ENCODE data around the gene SREBF1.

Gene SREBF1

GRCh38 chr17:17781591-17782496, 54.9 kb downstream of the SREBF1 start:
- H3K4me1 ChIP-seq (ENCODE audit: control insufficient read depth in 2 of 2, insufficient read depth in 2 of 2, low read length in 2 of 2), result peaks cover 27 to 29% of the 10 kb centered on the region in 2 donors
- H3K36me3 ChIP-seq (ENCODE audit: control insufficient read depth in 2 of 2, insufficient read depth in 2 of 2, low read length in 2 of 2), result no peaks in the 10 kb centered on the region
- H3K27me3 ChIP-seq (ENCODE audit: control insufficient read depth in 2 of 2, insufficient read depth in 2 of 2, low read length in 2 of 2), result no peaks in the 10 kb centered on the region
- peak overlapping the region; percentile 32 to 42 for H3K9ac ChIP-seq (ENCODE audit: low read depth in 1 of 2, low read length in 2 of 2)
- peak overlapping the region in 1 of 2 donors; percentile 42 for H3K4me3 ChIP-seq (ENCODE audit: low read length in 2 of 2)
- no peaks in the 10 kb centered on the region for H3K9me3 ChIP-seq (ENCODE audit: control insufficient read depth in 2 of 2, low read length in 2 of 2)
- peak overlapping the region; percentile 34 to 58 for H3K27ac ChIP-seq (ENCODE audit: low read depth in 2 of 2, low read length in 2 of 2)

GRCh38 chr17:17780922-17781590, 55.7 kb downstream of the SREBF1 start:
- Histone ChIP-seq H3K9me3 (ENCODE audit: control insufficient read depth in 2 of 2, low read length in 2 of 2) (no peaks in the 10 kb centered on the region), H3K36me3 (ENCODE audit: control insufficient read depth in 2 of 2, insufficient read depth in 2 of 2, low read length in 2 of 2) (no peaks in the 10 kb centered on the region), H3K9ac (ENCODE audit: low read depth in 1 of 2, low read length in 2 of 2) (no peak overlapping the region), H3K4me3 (ENCODE audit: low read length in 2 of 2) (peak overlapping the region in 1 of 2 donors; percentile 42), H3K27me3 (ENCODE audit: control insufficient read depth in 2 of 2, insufficient read depth in 2 of 2, low read length in 2 of 2) (no peaks in the 10 kb centered on the region), H3K4me1 (ENCODE audit: control insufficient read depth in 2 of 2, insufficient read depth in 2 of 2, low read length in 2 of 2) (peaks cover 27 to 29% of the 10 kb centered on the region in 2 donors), H3K27ac (ENCODE audit: low read depth in 2 of 2, low read length in 2 of 2) (peak overlapping the region; percentile 34 to 58)

- Histone ChIP-seq H3K9me3 (ENCODE audit: control insufficient read depth in 2 of 2, low read length in 2 of 2) (no peaks in the 10 kb centered on the region), H3K4me1 (ENCODE audit: control insufficient read depth in 2 of 2, insufficient read depth in 2 of 2, low read length in 2 of 2) (peaks cover 28 to 31% of the 10 kb centered on the region in 2 donors), H3K27ac (ENCODE audit: low read depth in 2 of 2, low read length in 2 of 2) (peak overlapping the region; percentile 61 to 71), H3K36me3 (ENCODE audit: control insufficient read depth in 2 of 2, insufficient read depth in 2 of 2, low read length in 2 of 2) (no peaks in the 10 kb centered on the region), H3K9ac (ENCODE audit: low read depth in 1 of 2, low read length in 2 of 2) (no peak overlapping the region), H3K27me3 (ENCODE audit: control insufficient read depth in 2 of 2, insufficient read depth in 2 of 2, low read length in 2 of 2) (no peaks in the 10 kb centered on the region), H3K4me3 (ENCODE audit: low read length in 2 of 2) (no peak overlapping the region)
These were observed 57.7 kb downstream of the SREBF1 start for GRCh38 chr17:17779015-17779611.

- no peaks in the 10 kb centered on the region for H3K27me3 ChIP-seq (ENCODE audit: control insufficient read depth in 2 of 2, insufficient read depth in 2 of 2, low read length in 2 of 2)
- peaks cover 23 to 27% of the 10 kb centered on the region in 2 donors for H3K4me1 ChIP-seq (ENCODE audit: control insufficient read depth in 2 of 2, insufficient read depth in 2 of 2, low read length in 2 of 2)
- H3K36me3 ChIP-seq (ENCODE audit: control insufficient read depth in 2 of 2, insufficient read depth in 2 of 2, low read length in 2 of 2), result no peaks in the 10 kb centered on the region
- H3K9ac ChIP-seq (ENCODE audit: low read depth in 1 of 2, low read length in 2 of 2), result no peak overlapping the region
- H3K27ac ChIP-seq (ENCODE audit: low read depth in 2 of 2, low read length in 2 of 2), result peak overlapping the region; percentile 61 to 71
- no peak overlapping the region for H3K4me3 ChIP-seq (ENCODE audit: low read length in 2 of 2)
- no peaks in the 10 kb centered on the region for H3K9me3 ChIP-seq (ENCODE audit: control insufficient read depth in 2 of 2, low read length in 2 of 2)
These were observed 58.3 kb downstream of the SREBF1 start for GRCh38 chr17:17778308-17779014.

GRCh38 chr17:17776889-17777288, 59.9 kb downstream of the SREBF1 start:
- Histone ChIP-seq H3K9me3 (ENCODE audit: control insufficient read depth in 2 of 2, low read length in 2 of 2) (no peaks in the 10 kb centered on the region), H3K9ac (ENCODE audit: low read depth in 1 of 2, low read length in 2 of 2) (no peak overlapping the region), H3K4me1 (ENCODE audit: control insufficient read depth in 2 of 2, insufficient read depth in 2 of 2, low read length in 2 of 2) (peaks cover 21 to 23% of the 10 kb centered on the region in 2 donors), H3K27me3 (ENCODE audit: control insufficient read depth in 2 of 2, insufficient read depth in 2 of 2, low read length in 2 of 2) (no peaks in the 10 kb centered on the region), H3K36me3 (ENCODE audit: control insufficient read depth in 2 of 2, insufficient read depth in 2 of 2, low read length in 2 of 2) (no peaks in the 10 kb centered on the region), H3K27ac (ENCODE audit: low read depth in 2 of 2, low read length in 2 of 2) (no peak overlapping the region), H3K4me3 (ENCODE audit: low read length in 2 of 2) (no peak overlapping the region)

- Histone ChIP-seq H3K4me1 (ENCODE audit: control insufficient read depth in 2 of 2, insufficient read depth in 2 of 2, low read length in 2 of 2) (peaks cover 15 to 18% of the 10 kb centered on the region in 2 donors), H3K4me3 (ENCODE audit: low read length in 2 of 2) (peak overlapping the region in 1 of 2 donors; percentile 32), H3K36me3 (ENCODE audit: control insufficient read depth in 2 of 2, insufficient read depth in 2 of 2, low read length in 2 of 2) (no peaks in the 10 kb centered on the region), H3K27ac (ENCODE audit: low read depth in 2 of 2, low read length in 2 of 2) (peak overlapping the region; percentile 71 to 87), H3K9ac (ENCODE audit: low read depth in 1 of 2, low read length in 2 of 2) (peak overlapping the region; percentile 32 to 63), H3K9me3 (ENCODE audit: control insufficient read depth in 2 of 2, low read length in 2 of 2) (no peaks in the 10 kb centered on the region), H3K27me3 (ENCODE audit: control insufficient read depth in 2 of 2, insufficient read depth in 2 of 2, low read length in 2 of 2) (no peaks in the 10 kb centered on the region)
These were observed 62.5 kb downstream of the SREBF1 start for GRCh38 chr17:17774009-17774881.

- no peak overlapping the region for H3K27ac ChIP-seq (ENCODE audit: low read depth in 2 of 2, low read length in 2 of 2)
- no peak overlapping the region for H3K4me3 ChIP-seq (ENCODE audit: low read length in 2 of 2)
- no peaks in the 10 kb centered on the region for H3K9me3 ChIP-seq (ENCODE audit: control insufficient read depth in 2 of 2, low read length in 2 of 2)
- H3K4me1 ChIP-seq (ENCODE audit: control insufficient read depth in 2 of 2, insufficient read depth in 2 of 2, low read length in 2 of 2), result peaks cover 7 to 12% of the 10 kb centered on the region in 2 donors
- H3K36me3 ChIP-seq (ENCODE audit: control insufficient read depth in 2 of 2, insufficient read depth in 2 of 2, low read length in 2 of 2), result no peaks in the 10 kb centered on the region
- H3K9ac ChIP-seq (ENCODE audit: low read depth in 1 of 2, low read length in 2 of 2), result no peak overlapping the region
- H3K27me3 ChIP-seq (ENCODE audit: control insufficient read depth in 2 of 2, insufficient read depth in 2 of 2, low read length in 2 of 2), result no peaks in the 10 kb centered on the region
These were observed 64.6 kb downstream of the SREBF1 start for GRCh38 chr17:17772231-17772630.

GRCh38 chr17:17771498-17772201, 65.1 kb downstream of the SREBF1 start:
- H3K9ac ChIP-seq (ENCODE audit: low read depth in 1 of 2, low read length in 2 of 2), result no peak overlapping the region
- H3K9me3 ChIP-seq (ENCODE audit: control insufficient read depth in 2 of 2, low read length in 2 of 2), result no peaks in the 10 kb centered on the region
- no peak overlapping the region for H3K27ac ChIP-seq (ENCODE audit: low read depth in 2 of 2, low read length in 2 of 2)
- no peaks in the 10 kb centered on the region for H3K36me3 ChIP-seq (ENCODE audit: control insufficient read depth in 2 of 2, insufficient read depth in 2 of 2, low read length in 2 of 2)
- H3K4me3 ChIP-seq (ENCODE audit: low read length in 2 of 2), result no peak overlapping the region
- peaks cover 7 to 12% of the 10 kb centered on the region in 2 donors for H3K4me1 ChIP-seq (ENCODE audit: control insufficient read depth in 2 of 2, insufficient read depth in 2 of 2, low read length in 2 of 2)
- no peaks in the 10 kb centered on the region for H3K27me3 ChIP-seq (ENCODE audit: control insufficient read depth in 2 of 2, insufficient read depth in 2 of 2, low read length in 2 of 2)
